ENCODE measurements around the gene RALGPS1.

Gene RALGPS1

DNA sequence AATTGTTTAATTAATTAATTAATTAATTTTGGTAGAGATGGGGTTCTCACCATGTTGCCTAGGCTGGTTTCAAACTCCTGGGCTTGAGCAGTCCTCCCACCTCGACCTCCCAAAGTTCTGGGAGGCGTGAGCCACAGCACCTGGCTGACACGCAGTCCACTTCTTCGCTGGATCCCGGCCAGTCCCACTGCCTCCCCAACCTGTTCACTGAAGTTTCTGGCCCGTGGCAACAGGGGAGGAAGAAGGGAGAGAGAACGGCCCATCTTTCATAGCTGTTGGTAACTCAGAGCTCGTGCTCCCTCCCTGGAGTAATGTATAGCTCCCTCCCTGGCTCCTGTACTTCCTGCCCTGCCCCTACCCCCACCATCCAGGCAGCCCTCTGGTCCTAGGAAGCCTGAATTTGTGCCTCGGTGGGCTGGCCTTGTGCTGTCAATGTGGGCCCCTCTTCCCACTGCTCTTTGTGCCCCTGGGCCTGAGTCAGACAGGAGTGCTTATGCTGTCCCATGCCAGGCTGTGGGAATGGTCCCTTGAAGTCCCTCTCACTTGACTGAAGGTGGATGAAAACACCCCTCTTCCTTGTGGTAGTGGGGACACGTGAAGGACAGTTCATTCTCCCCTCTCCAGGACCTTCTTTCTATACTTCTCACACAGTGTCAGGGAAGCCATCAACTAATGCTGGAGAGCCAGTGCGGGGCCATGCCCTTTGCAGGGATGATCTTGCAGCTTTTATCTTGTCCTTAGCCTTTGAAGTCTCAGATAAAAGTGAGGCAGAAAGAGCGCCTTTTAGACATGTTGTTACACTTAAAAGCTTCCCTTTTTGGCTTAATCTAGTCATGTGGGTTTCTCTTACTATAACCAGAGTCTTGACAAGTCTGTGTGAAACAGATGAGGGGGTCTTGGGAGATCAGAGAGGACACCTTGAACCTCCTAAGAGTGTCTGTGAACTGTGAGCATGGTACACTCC, 169.8 kb downstream of the RALGPS1 start:
- DNase-seq: no peak

DNA sequence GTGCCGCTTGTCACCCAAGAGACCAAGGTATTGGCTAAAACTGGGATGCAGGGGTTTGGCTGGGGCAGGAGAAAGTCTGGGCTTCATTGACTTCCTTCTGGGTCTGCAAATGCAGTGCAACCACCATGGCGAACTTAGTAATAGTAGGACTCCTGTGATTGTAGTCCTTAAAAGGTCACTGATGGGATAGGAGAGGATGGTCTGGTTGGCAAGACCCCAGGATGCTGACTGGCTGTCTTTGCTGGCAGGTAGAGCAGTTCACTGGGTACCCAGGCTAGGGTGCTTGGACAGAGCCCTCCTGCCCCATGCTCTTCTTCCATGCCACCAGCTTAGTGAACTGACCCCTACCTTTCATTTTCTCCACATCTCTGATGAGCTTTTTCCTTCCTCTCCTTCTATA, 170.6 kb downstream of the RALGPS1 start:
- DNase-seq: no peak

DNA sequence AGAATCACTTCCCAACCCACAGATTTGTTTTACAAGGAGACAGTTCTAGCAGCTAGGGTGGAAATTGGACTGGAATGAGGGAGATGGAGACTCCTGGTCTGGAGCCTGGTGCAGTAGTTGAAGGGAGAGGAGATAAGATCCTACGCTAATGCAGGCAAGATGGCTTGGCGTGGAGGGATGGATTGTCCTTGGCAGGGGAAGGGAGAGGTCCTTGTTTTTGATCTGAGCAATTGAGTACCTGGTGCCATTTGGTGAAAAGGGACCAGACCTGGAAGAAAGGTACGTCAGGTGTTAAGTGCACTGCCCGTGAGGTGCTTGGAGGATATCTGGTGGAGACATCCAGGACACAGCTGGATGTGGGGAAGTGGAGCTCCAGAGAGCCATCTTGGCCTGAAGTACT, 172.2 kb downstream of the RALGPS1 start:
- no peak for DNase-seq

DNA sequence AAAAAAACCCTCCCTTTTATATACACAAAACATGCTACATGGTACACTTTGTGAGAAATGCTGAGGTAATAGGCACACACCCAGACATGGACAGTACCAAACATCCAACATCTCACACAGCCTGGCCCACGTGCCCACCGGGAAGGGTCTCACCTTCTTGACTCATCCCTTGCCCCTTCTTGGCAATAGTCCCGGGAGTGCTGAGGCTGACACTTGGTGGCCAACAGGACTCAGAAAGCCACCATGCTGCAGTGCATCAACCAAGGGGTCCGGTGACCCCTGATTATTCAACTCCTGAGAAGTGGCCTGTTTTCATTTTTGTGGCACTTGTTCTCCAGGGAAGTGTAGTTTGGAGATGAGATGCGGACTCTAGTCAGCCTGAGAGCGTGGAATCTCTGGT, 172.8 kb downstream of the RALGPS1 start:
- no peak for DNase-seq

DNA sequence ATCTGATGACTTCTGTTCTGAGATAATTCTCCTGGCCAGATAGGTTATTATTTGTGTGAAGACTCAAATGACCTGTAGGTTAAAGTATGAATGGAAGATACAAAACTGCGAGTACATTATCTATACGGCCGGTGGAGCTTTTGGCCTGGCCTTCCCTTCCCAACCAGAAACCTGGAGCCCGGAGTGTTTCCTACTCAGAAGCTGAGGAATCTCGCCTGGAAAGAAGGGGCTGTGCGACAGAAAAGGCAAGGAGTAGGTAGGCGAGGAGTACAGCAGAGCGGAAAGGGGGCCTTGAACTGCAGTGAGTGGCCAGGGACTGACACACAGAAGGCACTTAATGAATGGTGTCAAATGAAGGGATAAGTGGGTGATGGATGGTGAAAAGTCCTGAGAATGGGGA, 173.3 kb downstream of the RALGPS1 start:
- DNase-seq: no peak

DNA sequence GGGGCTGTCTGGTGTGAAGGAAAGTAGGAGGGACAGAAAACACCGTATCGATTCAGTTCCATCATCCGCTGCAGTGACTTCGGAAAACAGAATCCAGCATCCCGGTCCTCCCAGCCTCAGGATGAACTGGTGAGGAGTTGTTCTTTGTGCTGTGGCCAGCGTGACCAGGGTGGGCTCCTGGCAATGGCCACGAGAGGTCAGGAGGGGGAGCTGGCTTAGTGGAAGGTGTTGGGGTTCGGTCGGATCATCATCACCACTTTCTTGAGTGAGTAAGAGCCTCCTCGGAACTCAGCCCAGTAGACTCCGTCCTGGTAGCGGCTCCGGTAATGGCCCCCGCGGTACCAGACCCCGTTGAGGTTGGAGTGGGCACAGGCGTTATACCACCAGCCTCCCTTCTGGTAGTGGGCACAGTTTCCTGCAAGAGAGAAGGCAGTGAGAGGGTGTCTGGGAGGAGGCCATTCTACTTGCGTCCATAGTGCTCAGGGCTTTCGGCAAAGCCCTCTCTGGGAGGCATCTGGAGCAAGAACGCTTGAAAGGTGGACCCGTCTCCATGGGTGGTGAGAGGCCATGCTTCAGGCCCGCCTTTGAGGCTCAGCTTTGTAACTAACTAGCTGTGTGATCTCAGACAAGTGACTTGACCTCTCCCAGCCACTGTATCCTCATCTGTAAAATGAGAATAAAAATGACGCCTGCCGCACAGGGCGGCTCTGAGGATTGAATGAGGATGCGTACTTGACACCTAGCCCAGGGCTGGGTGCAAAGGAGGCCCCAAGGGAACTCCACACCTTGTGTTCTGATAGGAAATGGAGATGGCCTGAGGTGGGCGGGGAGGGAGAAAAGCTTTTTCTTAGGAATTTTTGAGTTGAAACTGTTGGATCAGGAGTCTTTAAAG, 174.4 kb downstream of the RALGPS1 start:
- no peak for DNase-seq

DNA sequence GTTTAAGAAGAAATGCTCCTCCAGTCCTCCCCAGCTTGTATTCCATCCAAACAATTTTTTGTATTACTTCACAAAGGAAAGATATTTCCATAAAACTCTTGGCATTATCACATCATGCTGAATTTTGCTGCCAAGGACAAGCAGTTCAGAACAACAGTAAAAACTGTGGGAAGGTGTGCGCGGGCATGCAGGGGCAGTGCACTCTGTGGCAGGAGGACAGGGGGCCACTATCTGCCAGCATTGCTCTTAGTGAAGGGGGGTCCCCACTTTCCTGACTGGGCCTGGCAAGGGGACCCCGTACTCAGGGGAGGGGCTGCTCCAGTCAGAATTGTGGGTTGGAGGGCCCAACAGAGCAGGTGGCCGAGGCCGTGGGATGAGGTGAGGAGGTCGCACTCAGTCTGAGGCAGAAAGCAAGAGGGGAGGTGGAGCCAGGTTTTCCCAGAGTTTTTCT, 175.1 kb downstream of the RALGPS1 start:
- no peak for DNase-seq

DNA sequence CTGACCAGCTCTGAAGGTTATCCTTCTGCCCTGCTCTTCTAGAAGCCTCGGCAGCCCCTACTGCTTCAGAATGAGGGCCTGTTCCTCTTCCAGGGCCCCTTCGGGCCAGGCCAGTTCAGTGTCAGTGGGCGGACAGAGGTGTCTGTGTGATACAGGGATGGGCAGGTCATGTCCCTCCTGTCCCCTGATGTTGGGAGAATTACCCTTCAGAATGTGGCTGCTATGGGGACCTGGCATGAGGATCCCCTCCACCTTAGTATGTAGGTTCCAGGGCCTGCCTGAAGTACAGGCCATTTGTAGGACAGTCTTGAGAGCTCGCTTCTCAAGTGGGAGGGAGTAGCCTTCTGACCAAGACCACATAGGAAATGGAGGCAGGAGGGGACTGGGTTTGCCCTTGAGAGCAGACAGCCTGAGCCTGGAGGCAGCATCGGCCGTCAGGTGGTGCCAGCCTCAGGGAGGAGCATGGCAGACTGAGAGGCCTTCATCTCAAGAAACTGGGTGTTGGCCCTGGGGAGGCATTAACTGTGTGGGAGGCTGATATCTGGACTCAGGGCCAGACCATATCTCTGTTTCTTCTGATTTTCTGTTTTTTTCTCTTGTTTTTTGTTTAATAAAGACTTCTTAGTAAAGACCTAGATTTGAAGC, 175.9 kb downstream of the RALGPS1 start:
- DNase-seq: no peak

DNA sequence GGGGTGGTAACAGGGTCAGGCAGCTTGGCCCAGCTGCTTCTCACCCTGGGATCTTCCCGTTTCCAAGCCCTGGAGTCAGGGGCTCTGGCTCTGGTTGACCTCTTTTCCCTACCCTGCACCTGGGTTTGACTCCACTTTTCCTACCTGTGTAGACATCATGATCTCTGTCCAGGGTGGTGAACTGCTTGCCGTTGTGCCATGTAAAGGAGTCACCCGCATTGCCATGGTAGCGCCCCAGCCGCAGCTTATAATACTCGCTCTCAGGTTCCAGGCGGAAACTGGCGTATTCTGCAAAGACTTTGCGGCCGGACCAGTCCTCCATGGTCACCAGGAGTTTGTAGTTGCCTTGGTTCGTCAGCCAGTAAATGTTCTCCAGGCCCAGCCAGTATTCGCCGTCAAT, 176.9 kb downstream of the RALGPS1 start:
- DNase-seq: no peak

DNA sequence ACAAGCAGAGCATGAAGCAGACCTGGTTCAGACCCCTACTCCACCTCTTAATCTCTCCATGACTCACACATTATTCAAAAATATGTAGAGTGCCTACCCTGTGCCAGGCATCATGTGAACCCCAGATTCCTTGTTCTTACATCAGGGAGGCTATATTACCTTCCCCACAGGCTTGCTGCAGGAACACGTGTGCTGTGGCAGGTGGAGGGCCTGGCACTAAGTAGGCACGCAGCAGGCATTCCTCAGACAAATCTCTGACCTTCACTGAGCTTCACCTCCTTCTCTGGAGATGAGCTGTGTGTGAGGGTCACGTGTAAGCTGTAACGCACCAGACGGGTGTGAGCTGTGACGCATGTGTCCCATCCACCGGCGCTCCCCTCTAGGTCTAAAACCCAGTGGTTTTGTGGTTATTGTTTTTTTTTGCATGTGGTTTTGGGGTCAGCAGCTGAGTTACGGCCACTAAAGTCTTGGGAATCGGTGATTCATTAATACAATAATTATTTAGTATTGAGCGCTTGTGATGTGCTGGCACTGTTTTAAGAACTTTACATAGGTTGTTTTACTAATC, 177.5 kb downstream of the RALGPS1 start:
- DNase-seq: no peak

DNA sequence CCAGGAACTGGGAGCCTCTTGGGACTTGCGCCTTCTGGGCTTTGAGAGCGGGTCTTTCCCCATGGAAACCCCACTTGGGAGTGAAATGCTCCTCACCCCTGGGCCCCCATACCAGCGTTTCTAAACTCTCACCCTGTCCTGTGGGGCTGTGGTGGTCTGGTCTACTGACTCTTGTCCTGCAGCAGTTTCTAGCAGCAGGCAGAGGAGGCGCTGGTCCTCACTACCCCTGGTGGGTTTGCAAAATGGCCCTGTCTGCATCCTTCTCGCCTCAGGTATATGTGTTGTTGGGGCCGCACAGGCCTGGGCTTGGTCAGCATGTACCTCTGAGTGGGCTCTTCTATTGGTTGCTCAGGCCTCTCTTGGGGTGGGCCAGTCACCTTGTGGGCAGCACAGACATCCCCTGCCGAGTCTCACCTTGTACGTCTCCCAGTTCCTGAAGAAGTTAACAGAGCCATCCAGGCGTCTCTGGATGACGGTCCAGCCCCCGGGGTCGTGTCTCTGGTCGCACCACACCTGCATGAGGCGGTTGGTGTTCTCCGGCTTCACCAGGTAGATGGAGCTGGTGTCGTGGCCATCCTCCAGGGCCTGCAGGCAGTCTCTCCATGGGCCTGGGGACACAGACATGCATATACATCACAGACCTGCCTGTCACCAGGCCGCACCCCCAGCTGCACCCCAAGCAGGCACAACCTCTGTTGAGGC, 178.9 kb downstream of the RALGPS1 start:
- DNase-seq: no peak

DNA sequence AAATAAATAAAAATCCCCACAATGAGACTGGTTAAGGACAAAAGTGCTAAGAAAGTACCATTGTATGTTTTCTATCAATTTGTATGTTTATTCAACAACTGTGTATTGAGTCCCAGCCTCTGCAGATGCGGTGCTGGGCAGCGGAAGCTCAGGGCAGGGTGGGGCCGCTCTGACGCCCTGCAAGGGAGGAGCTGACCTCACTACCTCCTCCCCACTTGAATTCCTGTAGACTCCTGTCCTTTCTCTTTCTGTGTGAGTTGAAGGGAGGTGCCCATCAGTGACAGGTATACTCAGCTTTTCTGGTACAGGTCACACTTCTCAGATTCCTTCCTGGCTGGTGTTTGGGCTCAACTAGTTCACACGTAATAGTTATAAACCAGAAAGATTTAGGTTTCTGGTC, 180.8 kb downstream of the RALGPS1 start:
- DNase-seq: no peak

DNA sequence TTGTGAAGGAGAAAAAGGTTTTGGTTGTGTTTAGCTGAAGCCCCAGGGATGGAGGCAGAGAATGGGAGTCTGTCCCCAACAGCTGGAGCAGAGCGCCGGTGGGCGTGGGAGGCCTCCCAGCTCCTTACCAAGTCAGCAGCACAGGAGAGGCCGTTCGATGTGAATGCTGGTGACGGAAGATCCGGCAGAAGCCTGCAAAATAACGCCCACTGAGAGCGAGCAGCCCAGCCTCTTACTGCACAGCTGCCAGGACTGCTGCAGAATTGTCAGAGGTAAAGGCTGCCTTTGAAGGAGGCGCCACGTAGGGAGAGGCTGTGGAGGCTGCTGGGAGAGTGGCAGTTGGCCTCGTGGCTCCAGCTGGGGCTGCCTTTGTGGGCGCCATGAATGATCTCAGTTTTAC, 181.6 kb downstream of the RALGPS1 start:
- DNase-seq: no peak

DNA sequence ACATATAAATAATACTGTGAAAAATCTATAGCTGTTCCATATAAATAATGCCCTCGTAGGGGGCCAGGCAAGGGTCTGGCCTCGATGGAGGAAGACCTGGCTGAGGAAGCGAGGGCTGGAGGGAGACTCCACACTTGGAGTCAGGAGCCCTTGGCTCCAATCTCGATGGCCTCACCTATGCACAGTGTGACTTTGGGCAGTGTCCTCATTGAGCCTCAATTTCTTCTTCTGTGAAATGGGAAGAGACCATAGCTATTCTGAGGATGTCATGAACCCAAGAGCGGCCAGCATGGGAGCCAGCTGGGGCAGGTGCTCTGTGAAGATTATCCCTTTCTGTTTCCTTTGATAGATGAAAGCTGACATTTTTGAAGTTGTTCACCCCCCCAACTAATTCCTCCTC, 183.1 kb downstream of the RALGPS1 start:
- no peak for DNase-seq

DNA sequence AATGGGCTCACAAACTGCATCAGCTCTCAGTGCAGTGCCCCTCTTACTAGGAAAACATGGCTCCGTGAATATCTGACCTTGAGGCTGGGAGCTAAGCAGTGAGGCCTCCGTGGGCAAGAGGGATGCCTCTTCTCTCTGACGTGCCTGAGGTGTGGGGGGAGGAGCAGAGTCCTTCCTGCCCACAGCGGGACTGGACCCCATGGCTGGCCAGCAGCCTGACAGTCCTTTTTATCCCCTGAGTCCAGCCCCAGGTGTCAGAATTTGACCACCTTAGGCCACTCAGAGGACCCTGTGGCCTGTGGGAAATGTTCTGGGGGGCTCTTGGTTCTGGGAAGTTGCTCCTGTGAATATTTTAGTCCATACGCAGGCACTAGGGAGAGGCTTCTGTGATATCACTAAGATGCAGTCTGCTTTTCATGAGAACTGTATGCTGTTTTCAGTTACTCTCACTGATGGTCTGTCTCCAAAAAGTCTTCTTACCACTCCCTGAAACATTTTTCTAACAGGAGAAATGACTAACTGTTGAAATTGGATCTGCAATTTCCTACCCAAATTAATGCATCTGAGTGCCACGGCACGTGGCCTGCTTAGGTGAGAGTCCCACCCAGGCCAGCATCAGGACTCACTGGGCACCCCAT, 184.5 kb downstream of the RALGPS1 start:
- no peak for DNase-seq

DNA sequence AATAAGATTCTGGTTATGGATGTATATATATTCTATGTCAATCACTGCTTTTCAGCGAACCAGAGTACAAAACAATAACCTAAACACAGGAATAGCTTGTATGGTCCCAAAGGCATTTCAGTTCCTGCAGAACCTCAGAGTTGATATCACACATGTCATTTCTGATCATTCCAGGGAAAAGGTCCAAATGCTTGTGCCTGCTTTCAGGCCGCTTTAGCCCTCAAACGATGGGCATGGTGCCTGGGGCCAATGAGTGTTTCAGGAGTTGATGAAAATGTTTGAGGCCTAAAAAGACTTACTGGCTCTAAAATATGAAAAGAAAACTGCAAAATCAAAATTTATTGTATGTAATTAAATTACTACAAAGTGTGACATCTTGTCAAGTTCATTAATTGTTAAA, 185.1 kb downstream of the RALGPS1 start:
- DNase-seq: no peak

DNA sequence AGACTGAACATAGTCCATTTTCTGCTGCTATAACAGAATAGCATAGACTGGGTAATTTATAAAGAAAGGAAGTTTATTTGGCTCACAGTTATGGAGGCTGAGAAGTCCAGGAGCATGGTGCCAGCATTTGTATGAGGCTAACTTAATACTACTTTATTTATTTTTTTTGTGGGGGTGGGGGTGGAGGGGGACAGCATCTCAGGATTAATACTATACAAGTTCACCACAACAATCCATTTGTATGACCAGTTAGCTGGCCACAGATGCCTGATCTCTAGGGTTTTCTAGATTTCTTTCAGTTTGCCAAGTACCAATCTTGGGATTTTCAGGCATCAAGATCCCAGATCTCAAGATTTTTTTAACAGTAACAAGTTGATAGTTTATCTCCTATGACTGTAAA, 187.6 kb downstream of the RALGPS1 start:
- DNase-seq: no peak

DNA sequence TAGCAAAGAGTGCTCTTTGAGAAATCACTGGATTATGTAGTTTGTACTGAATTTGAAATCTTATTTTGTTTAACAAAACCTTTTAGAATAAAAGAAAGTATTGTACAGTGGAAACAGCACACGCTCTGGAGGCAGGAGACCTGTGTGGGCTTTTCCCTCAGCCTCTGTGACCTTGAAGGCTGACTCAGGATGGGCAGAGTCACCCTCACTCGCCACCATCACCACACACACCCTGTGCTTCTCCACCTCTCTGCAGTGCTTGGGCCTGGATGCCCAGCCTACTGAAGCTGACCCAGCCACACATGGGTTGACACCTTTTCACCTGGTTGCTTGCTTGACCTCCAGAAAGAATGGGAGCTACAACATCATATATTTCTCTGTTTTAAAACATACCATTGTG, 188.2 kb downstream of the RALGPS1 start:
- no peak for DNase-seq

DNA sequence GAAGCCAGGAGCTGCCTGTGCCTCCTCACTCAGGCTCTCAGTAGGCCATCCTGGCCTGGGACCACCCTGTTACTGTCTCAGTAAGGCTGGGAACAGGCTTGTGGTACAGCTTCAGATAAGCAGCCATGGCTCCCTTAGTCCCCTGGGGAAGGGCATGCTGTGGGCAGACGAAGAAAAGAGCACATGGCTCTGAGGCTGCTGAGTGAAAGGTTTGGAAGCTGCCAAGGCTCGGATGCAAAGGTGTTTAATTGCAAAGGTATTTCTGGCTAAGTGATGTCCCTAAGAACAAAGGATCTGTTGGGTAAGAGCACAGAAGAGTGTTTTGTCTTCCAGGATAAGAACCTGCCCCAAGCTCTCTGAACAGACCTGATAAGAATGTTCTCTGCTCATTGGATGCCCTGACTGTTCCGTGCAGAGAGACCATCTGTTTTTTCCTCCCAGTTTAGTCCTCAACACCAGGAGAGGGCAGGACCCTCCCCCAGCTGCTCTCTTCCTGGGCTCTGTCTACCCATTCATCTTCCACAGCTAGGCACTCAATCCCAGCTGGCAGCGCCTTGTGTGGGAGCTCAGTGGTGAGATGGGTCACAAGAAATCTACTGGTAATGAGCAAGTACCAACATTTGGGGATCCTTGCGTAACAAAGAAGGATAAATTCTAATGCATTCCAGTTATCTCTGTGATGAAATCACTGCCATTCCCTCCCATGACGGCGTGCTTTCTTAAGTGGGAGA, 190.2 kb downstream of the RALGPS1 start:
- no peak for DNase-seq

DNA sequence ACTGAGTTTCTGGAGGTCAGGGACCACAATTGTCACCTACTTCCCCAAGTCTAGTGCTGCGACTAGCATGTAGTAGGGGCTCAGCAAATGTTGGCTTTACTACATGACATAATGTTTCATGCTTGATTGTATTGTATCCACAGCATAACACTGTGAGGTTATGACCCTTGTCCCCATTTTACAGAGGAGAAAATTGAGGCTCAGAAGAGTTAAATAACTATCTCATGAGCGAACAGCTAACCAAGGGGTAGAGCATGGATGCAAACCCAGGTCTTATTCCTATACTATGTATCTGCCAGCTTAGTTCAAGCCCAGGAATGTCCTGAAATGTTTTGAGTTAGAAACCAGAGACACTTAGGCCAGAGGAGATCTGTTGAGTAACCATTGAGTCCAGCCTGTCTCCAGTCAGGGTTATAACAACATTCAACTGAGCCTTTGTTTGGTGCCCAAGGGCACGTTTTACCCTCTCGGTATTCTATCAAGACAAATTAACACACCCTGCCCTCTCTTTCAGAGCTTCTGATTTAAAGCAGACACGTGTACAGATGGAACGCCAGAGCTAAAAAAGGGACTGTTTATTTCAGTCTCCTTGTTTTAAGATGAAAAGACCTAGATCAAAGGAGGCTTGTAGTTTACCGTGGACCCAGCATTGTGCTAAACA, 191.4 kb downstream of the RALGPS1 start:
- no peak for DNase-seq

All from effector CD4-positive, alpha-beta T cell (primary cell).